PC-9 (cell line): ENCODE results near the gene PERCC1. TPM values are rescaled to one million over a fixed set of nuclear protein-coding genes. Genes with fewer than 3 reads are reported as not detected.
A peak's percentile ranks its signal among the peaks of the same experiment; 100 is the strongest.

Experiments
- BruUV-seq: library from RNA; stranded (reverse); fragments of 400-500 nt; replicated peaks from 2 replicates; lab custom pipeline; 2021; lab: Mats Ljungman, UMichigan
- CTCF ChIA-PET: fragments of 300-600 bp; sonication (Branson Sonifier 250); formaldehyde crosslinking; loops from one replicate; lab custom pipeline; 2022; ENCODE audit warnings: antibody characterized with exemption; lab: Charles Lee
- POLR2A ChIA-PET: fragments of 300-600 bp; sonication (Branson Sonifier 250); formaldehyde crosslinking; loops from one replicate; lab custom pipeline; 2022; ENCODE audit warnings: antibody characterized with exemption; ENCODE audit not compliant: unreplicated experiment; lab: Charles Lee
- DNase-seq, 2 experiments: peaks; one replicate each; pipeline versions ENCODE4 v3.0.0 to v3.0.0-alpha.2; 2015 to 2022; ENCODE audit warnings: mixed read lengths in 1 of 2
- H2AFZ ChIP-seq: fragments of 200-600 bp; sonication (generic); 2 replicates; pipeline ENCODE4 v1.8.1; 2017; ENCODE audit warnings: antibody characterized with exemption
- H3F3A ChIP-seq: fragments of 200-600 bp; sonication (generic); 2 replicates; pipeline ENCODE4 v1.8.1; 2017; ENCODE audit warnings: antibody characterized with exemption, mild to moderate bottlenecking, low read depth; ENCODE audit not compliant: insufficient read depth
- H3K27ac ChIP-seq: fragments of 200-600 bp; sonication (generic); 2 replicates; pipeline ENCODE4 v1.6.1; 2016; ENCODE audit warnings: mixed run types
- H3K27me3 ChIP-seq: fragments of 200-600 bp; sonication (generic); 2 replicates; pipeline ENCODE4 v1.6.1; 2016; ENCODE audit warnings: low read depth, mixed run types; ENCODE audit not compliant: insufficient read depth
- H3K36me3 ChIP-seq: fragments of 200-600 bp; sonication (generic); 2 replicates; pipeline ENCODE4 v1.6.1; 2016; ENCODE audit warnings: low read depth, mixed run types
- H3K4me1 ChIP-seq: fragments of 200-600 bp; sonication (generic); replicated peaks from 2 replicates; pipeline ENCODE4 v1.6.1; 2016; ENCODE audit warnings: mixed run types; ENCODE audit not compliant: insufficient read depth
- H3K4me2 ChIP-seq: fragments of 200-600 bp; sonication (generic); 2 replicates; pipeline ENCODE4 v1.6.1; 2017; ENCODE audit warnings: mixed run types
- H3K4me3 ChIP-seq: fragments of 200-600 bp; sonication (generic); 2 replicates; pipeline ENCODE4 v1.6.1; 2016; ENCODE audit warnings: mixed run types
- H3K79me2 ChIP-seq: fragments of 200-600 bp; sonication (generic); 2 replicates; pipeline ENCODE4 v1.6.1; 2017; ENCODE audit warnings: low read depth, mixed run types
- H3K9me2 ChIP-seq: fragments of 200-600 bp; sonication (generic); 2 replicates; pipeline ENCODE4 v1.8.1; 2017; ENCODE audit warnings: mild to moderate bottlenecking; ENCODE audit not compliant: insufficient read depth
- H3K9me3 ChIP-seq: fragments of 200-600 bp; sonication (generic); 2 replicates; pipeline ENCODE4 v1.8.1; 2016; ENCODE audit warnings: low read depth; ENCODE audit not compliant: insufficient read depth
- H4K20me1 ChIP-seq: fragments of 200-600 bp; sonication (generic); 2 replicates; pipeline ENCODE4 v1.8.1; 2017; ENCODE audit not compliant: insufficient read depth
- EZH2 ChIP-seq: fragments of 200-600 bp; sonication (generic); IDR thresholded peaks from 2 replicates; pipeline ENCODE4 v1.8.0; 2017; ENCODE audit warnings: antibody characterized with exemption, low read depth
- intact Hi-C: fragments of 100-400 bp; cut with micrococcal nuclease; formaldehyde crosslinking; loops from one replicate; pipeline ENCODE4 v1.10.0; 2022; ENCODE audit not compliant: unreplicated experiment
- total RNA-seq: library from RNA; stranded (reverse); gene quantifications from 2 replicates; pipeline ENCODE4 v1.2.3, GENCODE V29; 2021
- TF ChIP-seq, protein P1 (sequence below): fragments of 200-600 bp; sonication (generic); conservative IDR thresholded peaks from 2 replicates; pipeline ENCODE4 v1.6.1; 2017; ENCODE audit warnings: mixed run types, antibody characterized with exemption, mild to moderate bottlenecking, moderate library complexity

PERCC1 gene
- total RNA-seq, 1 experiment from 2014 or later, result not detected

DNA sequence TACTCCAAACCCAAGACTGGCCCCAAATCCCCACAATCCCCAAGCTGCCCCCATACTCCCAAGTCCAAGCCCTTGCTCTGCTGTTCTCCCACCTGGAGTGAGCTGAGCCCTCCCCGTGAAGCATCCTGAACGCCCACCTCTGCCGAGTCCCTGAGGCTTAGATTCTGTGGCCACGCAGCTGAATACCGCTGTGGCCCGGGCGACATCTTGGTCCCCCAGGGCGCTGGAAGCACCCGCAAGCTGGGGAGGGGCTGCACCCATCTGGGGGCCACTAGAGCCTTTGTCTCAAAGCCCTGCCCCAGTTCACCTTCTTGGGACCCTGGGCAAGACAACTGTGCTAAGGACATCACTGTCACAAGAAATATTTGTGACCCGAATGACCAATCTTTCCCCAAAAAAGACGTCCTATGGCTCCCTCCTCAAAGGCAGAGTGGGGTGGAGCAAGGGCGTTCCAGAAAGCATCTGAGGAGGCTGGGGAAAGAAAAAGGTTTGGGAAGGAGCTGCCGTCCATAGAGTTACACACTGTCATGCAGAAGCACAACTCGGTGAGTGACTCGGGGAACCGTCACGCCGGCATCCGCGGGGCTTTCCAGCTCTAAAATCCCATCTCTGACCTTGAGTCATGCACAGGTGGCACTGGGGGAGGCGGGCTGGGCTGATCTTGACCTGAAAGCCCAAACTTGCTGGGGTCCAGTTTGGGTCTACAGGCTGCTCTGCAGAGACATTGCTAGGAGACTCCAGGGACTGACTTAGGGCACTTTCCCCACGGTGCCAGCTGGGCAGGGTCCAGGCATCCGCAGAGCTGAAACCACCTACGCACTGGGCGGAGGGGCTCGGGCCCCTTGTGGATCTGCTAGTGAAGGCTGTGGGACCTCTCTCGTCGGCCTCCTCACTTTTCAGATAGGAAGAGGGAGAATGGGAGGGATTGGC, 51.3 kb downstream of the PERCC1 start:
- Histone ChIP-seq H3K36me3 (no peaks in the 10 kb centered on the region), H3K4me3 (no peak overlapping the region), H3K9me2 (no peaks in the 10 kb centered on the region), H4K20me1 (no peaks in the 10 kb centered on the region), H3K4me2 (peak overlapping the region; percentile 49), H3F3A (no peaks in the 10 kb centered on the region), H3K27me3 (no peaks in the 10 kb centered on the region), H3K4me1 (peaks cover 5% of the 10 kb centered on the region), H2AFZ (peak overlapping the region; percentile 39; the same call in 1 of the 2 replicates), H3K79me2 (no peaks in the 10 kb centered on the region), H3K9me3 (no peaks in the 10 kb centered on the region), H3K27ac (peak overlapping the region; percentile 28; the same call in 1 of the 2 replicates)
- intact Hi-C loops, result no loop called here
- no TSS peak for BruUV-seq
- ChIA-PET CTCF (no interaction called here), POLR2A (no interaction called here)
- TF ChIP-seq, protein P1, sequence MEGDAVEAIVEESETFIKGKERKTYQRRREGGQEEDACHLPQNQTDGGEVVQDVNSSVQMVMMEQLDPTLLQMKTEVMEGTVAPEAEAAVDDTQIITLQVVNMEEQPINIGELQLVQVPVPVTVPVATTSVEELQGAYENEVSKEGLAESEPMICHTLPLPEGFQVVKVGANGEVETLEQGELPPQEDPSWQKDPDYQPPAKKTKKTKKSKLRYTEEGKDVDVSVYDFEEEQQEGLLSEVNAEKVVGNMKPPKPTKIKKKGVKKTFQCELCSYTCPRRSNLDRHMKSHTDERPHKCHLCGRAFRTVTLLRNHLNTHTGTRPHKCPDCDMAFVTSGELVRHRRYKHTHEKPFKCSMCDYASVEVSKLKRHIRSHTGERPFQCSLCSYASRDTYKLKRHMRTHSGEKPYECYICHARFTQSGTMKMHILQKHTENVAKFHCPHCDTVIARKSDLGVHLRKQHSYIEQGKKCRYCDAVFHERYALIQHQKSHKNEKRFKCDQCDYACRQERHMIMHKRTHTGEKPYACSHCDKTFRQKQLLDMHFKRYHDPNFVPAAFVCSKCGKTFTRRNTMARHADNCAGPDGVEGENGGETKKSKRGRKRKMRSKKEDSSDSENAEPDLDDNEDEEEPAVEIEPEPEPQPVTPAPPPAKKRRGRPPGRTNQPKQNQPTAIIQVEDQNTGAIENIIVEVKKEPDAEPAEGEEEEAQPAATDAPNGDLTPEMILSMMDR, result no peak
- no peak for TF ChIP-seq EZH2
- peak; percentile 34 to 55 for DNase-seq

Other genes starting within 250 kb of the PERCC1 start
- not detected in 2 replicates for gene TPSG1, start 205.8 kb upstream of the PERCC1 start, total RNA-seq
- gene TPSB2, start 200.9 kb upstream of the PERCC1 start, total RNA-seq, result not detected in 2 replicates
- not detected in 2 replicates for gene TPSAB1, start 190.4 kb upstream of the PERCC1 start, total RNA-seq
- gene TPSD1, start 175.0 kb upstream of the PERCC1 start, total RNA-seq, result not detected in 2 replicates
- 218 and 271 TPM in 2 replicates for gene UBE2I, start 121.4 kb upstream of the PERCC1 start, total RNA-seq
- 35.0 and 47.3 TPM in 2 replicates for gene BAIAP3, start 97.4 kb upstream of the PERCC1 start, total RNA-seq
- 69.5 and 108 TPM in 2 replicates for gene TSR3, start 79.2 kb upstream of the PERCC1 start, total RNA-seq
- 40.6 and 50.7 TPM in 2 replicates for gene GNPTG, start 79.1 kb upstream of the PERCC1 start, total RNA-seq
- gene UNKL, start 16.4 kb upstream of the PERCC1 start, total RNA-seq, result 111 and 112 TPM in 2 replicates
- 21.7 and 27.5 TPM in 2 replicates for gene UQCC4, start 10.3 kb upstream of the PERCC1 start, total RNA-seq
- gene CCDC154, start 13.5 kb downstream of the PERCC1 start, total RNA-seq, result 2.4 and 2.8 TPM in 2 replicates
- 110 and 111 TPM in 2 replicates for gene CLCN7, start 44.0 kb downstream of the PERCC1 start, total RNA-seq
- gene PTX4, start 57.9 kb downstream of the PERCC1 start, total RNA-seq, result 0.39 TPM in 1 of 2 replicates, not detected in the other
- 56.0 and 67.6 TPM in 2 replicates for gene TELO2, start 62.3 kb downstream of the PERCC1 start, total RNA-seq
- gene TMEM204, start 102.6 kb downstream of the PERCC1 start, total RNA-seq, result not detected in 2 replicates
- 43.8 and 47.6 TPM in 2 replicates for gene IFT140, start 181.0 kb downstream of the PERCC1 start, total RNA-seq
- gene CRAMP1, start 181.3 kb downstream of the PERCC1 start, total RNA-seq, result 19.3 and 22.7 TPM in 2 replicates
- gene JPT2, start 247.2 kb downstream of the PERCC1 start, total RNA-seq, result 199 and 244 TPM in 2 replicates